IMR-90 (cell line): ENCODE data around the gene DMD. TPM values are rescaled to one million over a fixed set of nuclear protein-coding genes. Genes with fewer than 3 reads are reported as not detected.

Experiments used
- ATAC-seq: fragments of 200-7000 bp; cut with Tn5 transposase; 2 replicates; pipeline ENCODE4 v1.9.1; 2020; ENCODE audit warnings: low read depth, mild to moderate bottlenecking, moderate library complexity
- BruUV-seq: library from RNA; stranded (reverse); fragments of 400-500 nt; replicated peaks from 2 replicates; lab custom pipeline; 2021; lab: Mats Ljungman, UMichigan
- CTCF ChIA-PET: fragments of 300-600 bp; formaldehyde crosslinking; extraction: SDS; loops from one replicate; lab custom pipeline; 2021; ENCODE audit warnings: antibody characterized with exemption; lab: Yijun Ruan, JAX
- POLR2A ChIA-PET: fragments of 300-600 bp; sonication (Branson Sonifier 250); formaldehyde crosslinking; loops from one replicate; lab custom pipeline; 2022; ENCODE audit warnings: antibody characterized with exemption; ENCODE audit not compliant: unreplicated experiment; lab: Charles Lee
- DNase-seq: peaks from one replicate; pipeline ENCODE4 v3.0.0; 2013
- H2AFZ ChIP-seq: replicated peaks from 2 replicates; pipeline ENCODE3; 2013; ENCODE audit warnings: low read length, mild to moderate bottlenecking; ENCODE audit not compliant: poor library complexity
- H2AK5ac ChIP-seq: 2 replicates; pipeline ENCODE4 v1.6.1; 2013; ENCODE audit warnings: low read depth, low read length, inconsistent platforms
- H2AK9ac ChIP-seq: replicated peaks from 2 replicates; pipeline ENCODE3; 2013; ENCODE audit warnings: mild to moderate bottlenecking, low read depth, low read length, moderate library complexity; ENCODE audit not compliant: poor library complexity
- H2BK120ac ChIP-seq: 2 replicates; pipeline ENCODE4 v1.6.1; 2013; ENCODE audit warnings: low read depth, low read length, inconsistent platforms
- H2BK15ac ChIP-seq: 3 replicates; pipeline ENCODE4 v1.6.1; 2013; ENCODE audit warnings: low read depth, low read length, inconsistent platforms
- H2BK20ac ChIP-seq: 2 replicates; pipeline ENCODE4 v1.6.1; 2013; ENCODE audit warnings: low read depth, mild to moderate bottlenecking, inconsistent platforms, low read length, moderate library complexity
- H2BK5ac ChIP-seq: 2 replicates; pipeline ENCODE4 v1.6.1; 2013; ENCODE audit warnings: mild to moderate bottlenecking, low read depth, low read length, inconsistent platforms; ENCODE audit not compliant: poor library complexity, severe bottlenecking
- H3K14ac ChIP-seq: replicated peaks from 2 replicates; pipeline ENCODE4 v1.6.1; 2013; ENCODE audit warnings: low read depth, low read length, inconsistent platforms
- H3K18ac ChIP-seq: 2 replicates; pipeline ENCODE4 v1.6.1; 2013; ENCODE audit warnings: low read depth, low read length, control low read depth
- H3K23ac ChIP-seq: 2 replicates; pipeline ENCODE4 v1.6.1; 2013; ENCODE audit warnings: low read depth, low read length, inconsistent platforms
- H3K27ac ChIP-seq: 2 replicates; pipeline ENCODE4 v1.5.1; 2013; ENCODE audit warnings: mild to moderate bottlenecking, control low read depth, low read length; ENCODE audit not compliant: insufficient read depth
- H3K27me3 ChIP-seq: 2 replicates; pipeline ENCODE4 v1.6.1; 2013; ENCODE audit warnings: low read length; ENCODE audit not compliant: control insufficient read depth, insufficient read depth
- H3K36me3 ChIP-seq: 2 replicates; pipeline ENCODE4 v1.6.1; 2013; ENCODE audit warnings: low read length, mixed read lengths; ENCODE audit not compliant: control insufficient read depth, insufficient read depth
- H3K4ac ChIP-seq: 2 replicates; pipeline ENCODE4 v1.6.1; 2013; ENCODE audit warnings: low read depth, low read length, inconsistent platforms
- H3K4me1 ChIP-seq: 2 replicates; pipeline ENCODE4 v1.6.1; 2013; ENCODE audit warnings: low read length, mixed read lengths; ENCODE audit not compliant: control insufficient read depth, insufficient read depth
- H3K4me2 ChIP-seq: 2 replicates; pipeline ENCODE4 v1.6.1; 2013; ENCODE audit warnings: low read depth, mild to moderate bottlenecking, control low read depth, low read length, moderate library complexity
- H3K4me3 ChIP-seq: 2 replicates; pipeline ENCODE4 v1.5.1; 2013; ENCODE audit warnings: low read depth, mild to moderate bottlenecking, control low read depth, low read length, moderate library complexity; ENCODE audit not compliant: insufficient read depth
- H3K56ac ChIP-seq: 2 replicates; pipeline ENCODE4 v1.6.1; 2013; ENCODE audit warnings: low read length, inconsistent platforms; ENCODE audit not compliant: insufficient read depth; ENCODE audit errors: extremely low read depth
- H3K79me1 ChIP-seq, 2 experiments: 2 replicates each; pipeline ENCODE4 v1.6.1; 2013; ENCODE audit warnings: low read length in 2 of 2, inconsistent platforms in 1 of 2, low read depth in 1 of 2
- H3K9ac ChIP-seq: 2 replicates; pipeline ENCODE4 v1.6.1; 2013; ENCODE audit warnings: low read depth, low read length, control low read depth
- H3K9me1 ChIP-seq: 2 replicates; pipeline ENCODE4 v1.6.1; 2013; ENCODE audit warnings: low read length, inconsistent platforms; ENCODE audit not compliant: insufficient read depth
- H3K9me3 ChIP-seq: 2 replicates; pipeline ENCODE4 v1.6.1; 2013; ENCODE audit warnings: low read length; ENCODE audit not compliant: control insufficient read depth, insufficient read depth
- H4K20me1 ChIP-seq: 2 replicates; pipeline ENCODE4 v1.6.1; 2013; ENCODE audit warnings: low read length, inconsistent platforms; ENCODE audit not compliant: insufficient read depth
- H4K5ac ChIP-seq: 2 replicates; pipeline ENCODE4 v1.6.1; 2013; ENCODE audit warnings: mild to moderate bottlenecking, low read depth, low read length, control low read depth
- H4K8ac ChIP-seq, 2 experiments: 2 replicates each; pipeline ENCODE4 v1.6.1; 2013; ENCODE audit warnings: low read depth in 2 of 2, low read length in 2 of 2, control low read depth in 1 of 2, inconsistent platforms in 1 of 2
- H4K91ac ChIP-seq: 2 replicates; pipeline ENCODE4 v1.6.1; 2013; ENCODE audit warnings: low read depth, low read length, inconsistent platforms; ENCODE audit not compliant: insufficient read depth
- BHLHE40 ChIP-seq: fragments of 150-350 bp; IDR thresholded peaks from 2 replicates; pipeline ENCODE4 v1.6.1; 2016; ENCODE audit warnings: mild to moderate bottlenecking, low read depth, low read length
- CEBPB ChIP-seq: IDR thresholded peaks from 2 replicates; pipeline ENCODE4 v1.6.1; 2012; ENCODE audit warnings: low read depth, low read length, improper control_type of control experiment
- CHD1 ChIP-seq: IDR thresholded peaks from 2 replicates; pipeline ENCODE4 v1.6.1; 2012; ENCODE audit warnings: low read depth, low read length, improper control_type of control experiment
- FOS ChIP-seq: fragments of 150-350 bp; IDR thresholded peaks from 2 replicates; pipeline ENCODE4 v1.6.1; 2016; ENCODE audit warnings: low read depth, low read length
- MAFK ChIP-seq: IDR thresholded peaks from 2 replicates; pipeline ENCODE4 v1.6.1; 2012; ENCODE audit warnings: low read depth, low read length, improper control_type of control experiment
- MAZ ChIP-seq: IDR thresholded peaks from 2 replicates; pipeline ENCODE4 v1.6.1; 2012; ENCODE audit warnings: low read depth, mild to moderate bottlenecking, low read length, improper control_type of control experiment, moderate library complexity, borderline replicate concordance
- MXI1 ChIP-seq: IDR thresholded peaks from 2 replicates; pipeline ENCODE4 v1.6.1; 2012; ENCODE audit warnings: low read depth, mild to moderate bottlenecking, low read length, moderate library complexity, borderline replicate concordance
- NFE2L2 ChIP-seq: fragments of 150-350 bp; IDR thresholded peaks from 2 replicates; pipeline ENCODE4 v1.6.1; 2016; ENCODE audit warnings: low read depth, mild to moderate bottlenecking, low read length
- POLR2A ChIP-seq: IDR thresholded peaks from 2 replicates; pipeline ENCODE4 v1.6.1; 2012; ENCODE audit warnings: mild to moderate bottlenecking, low read depth, low read length
- RAD21 ChIP-seq: IDR thresholded peaks from 2 replicates; pipeline ENCODE4 v1.6.1; 2012; ENCODE audit warnings: low read length, improper control_type of control experiment
- RCOR1 ChIP-seq: IDR thresholded peaks from 2 replicates; pipeline ENCODE4 v1.6.1; 2012; ENCODE audit warnings: mild to moderate bottlenecking, low read length, improper control_type of control experiment; ENCODE audit not compliant: insufficient replicate concordance
- RFX5 ChIP-seq: IDR thresholded peaks from 2 replicates; pipeline ENCODE4 v1.8.0; 2012; ENCODE audit warnings: low read depth, mild to moderate bottlenecking, low read length, moderate library complexity
- SMC3 ChIP-seq: fragments of 150-350 bp; IDR thresholded peaks from 2 replicates; pipeline ENCODE4 v1.6.1; 2016; ENCODE audit warnings: low read depth, mild to moderate bottlenecking, antibody characterized with exemption, low read length, moderate library complexity
- WGBS, 2 experiments: methylation state at CpG; one replicate each; pipeline versions ENCODE4 v1.1.5 to v1.1.7; 2013; ENCODE audit warnings: missing lambda C conversion rate in 2 of 2; ENCODE audit not compliant: insufficient read length in 1 of 2; ENCODE audit errors: extremely low coverage in 2 of 2; 5-methylcytosine and 5-hydroxymethylcytosine counted together
- dilution Hi-C: fragments of 300-500 bp; cut with HindIII; formaldehyde crosslinking; loops from one replicate; pipeline ENCODE4 v1.14.3; 2018; ENCODE audit warnings: low sequenced_read_pairs; ENCODE audit not compliant: unreplicated experiment
- in situ Hi-C: fragments of 300-500 bp; cut with MboI; formaldehyde crosslinking; loops from 3 replicates; pipeline ENCODE4 v1.14.3; 2019; ENCODE audit warnings: low sequenced_read_pairs, inconsistent platforms, mixed read lengths
- intact Hi-C: fragments of 100-400 bp; cut with micrococcal nuclease; formaldehyde crosslinking; loops from 2 replicates; pipeline ENCODE4 v1.10.0; 2022
- polyA plus RNA-seq, 3 experiments: library from polyadenylated mRNA; depleted of rRNA; stranded (reverse); fragments of >200 nt; gene quantifications; 2 replicates each; pipeline ENCODE4 v1.2.3, GENCODE V29; 2012; ENCODE audit warnings: low replicate concordance in 1 of 3
- total RNA-seq: library from RNA; depleted of rRNA; stranded (reverse); fragments of >200 nt; gene quantifications from 2 replicates; pipeline ENCODE4 v1.2.3, GENCODE V29; 2012
- TF ChIP-seq, protein P1 (sequence below): fragments of 150-350 bp; IDR thresholded peaks from 2 replicates; pipeline ENCODE4 v1.6.1; 2017; ENCODE audit warnings: mild to moderate bottlenecking, antibody characterized with exemption, low read length, low read depth
- TF ChIP-seq, protein P2 (sequence below): conservative IDR thresholded peaks from 2 replicates; pipeline ENCODE4 v1.5.1; 2012; ENCODE audit warnings: mild to moderate bottlenecking, low read depth, low read length, improper control_type of control experiment
- TF ChIP-seq, protein P3 (sequence below): fragments of 150-350 bp; IDR thresholded peaks from 2 replicates; pipeline ENCODE4 v1.6.1; 2016; ENCODE audit warnings: low read depth, mild to moderate bottlenecking, low read length, moderate library complexity, borderline replicate concordance

DMD gene
- total and polyA plus RNA-seq, 2 of the 4 experiments (the other 2 are of a cell fraction): 6.6 to 11.8 TPM

DNA sequence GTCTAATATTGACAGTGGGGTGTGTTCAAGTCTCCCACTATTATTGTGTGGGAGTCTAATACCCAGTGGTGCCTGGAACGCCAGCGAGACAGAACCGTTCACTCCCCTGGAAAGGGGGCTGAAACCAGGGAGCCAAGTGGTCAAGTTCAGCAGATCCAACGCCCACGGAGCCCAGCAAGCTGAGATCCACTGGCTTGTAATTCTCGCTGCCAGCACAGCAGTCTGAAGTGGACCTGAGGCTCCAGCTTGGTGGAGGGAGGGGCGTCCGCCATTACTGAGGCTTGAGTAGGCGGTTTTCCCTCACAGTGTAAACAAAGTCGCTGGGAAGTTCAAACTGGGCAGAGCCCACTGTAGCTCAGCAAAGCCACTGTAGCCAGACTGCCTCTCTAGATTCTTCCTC lies 407.3 kb downstream of the DMD start:
- no peak overlapping the region for H3K14ac ChIP-seq
- ATAC-seq (no peak), DNase-seq (no peak)
- H3K56ac ChIP-seq: no peak overlapping the region
- H3K4me2 ChIP-seq: no peak overlapping the region
- no peak overlapping the region for H2AFZ ChIP-seq
- TF ChIP-seq NFE2L2 (no peak), MAZ (no peak), CEBPB (no peak), RCOR1 (no peak), FOS (no peak), POLR2A (no peak), MXI1 (no peak), CHD1 (no peak), MAFK (no peak), RAD21 (no peak), SMC3 (no peak), RFX5 (no peak), BHLHE40 (no peak)
- TF ChIP-seq, protein P1, sequence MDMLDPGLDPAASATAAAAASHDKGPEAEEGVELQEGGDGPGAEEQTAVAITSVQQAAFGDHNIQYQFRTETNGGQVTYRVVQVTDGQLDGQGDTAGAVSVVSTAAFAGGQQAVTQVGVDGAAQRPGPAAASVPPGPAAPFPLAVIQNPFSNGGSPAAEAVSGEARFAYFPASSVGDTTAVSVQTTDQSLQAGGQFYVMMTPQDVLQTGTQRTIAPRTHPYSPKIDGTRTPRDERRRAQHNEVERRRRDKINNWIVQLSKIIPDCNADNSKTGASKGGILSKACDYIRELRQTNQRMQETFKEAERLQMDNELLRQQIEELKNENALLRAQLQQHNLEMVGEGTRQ: no peak
- TF ChIP-seq, protein P2, sequence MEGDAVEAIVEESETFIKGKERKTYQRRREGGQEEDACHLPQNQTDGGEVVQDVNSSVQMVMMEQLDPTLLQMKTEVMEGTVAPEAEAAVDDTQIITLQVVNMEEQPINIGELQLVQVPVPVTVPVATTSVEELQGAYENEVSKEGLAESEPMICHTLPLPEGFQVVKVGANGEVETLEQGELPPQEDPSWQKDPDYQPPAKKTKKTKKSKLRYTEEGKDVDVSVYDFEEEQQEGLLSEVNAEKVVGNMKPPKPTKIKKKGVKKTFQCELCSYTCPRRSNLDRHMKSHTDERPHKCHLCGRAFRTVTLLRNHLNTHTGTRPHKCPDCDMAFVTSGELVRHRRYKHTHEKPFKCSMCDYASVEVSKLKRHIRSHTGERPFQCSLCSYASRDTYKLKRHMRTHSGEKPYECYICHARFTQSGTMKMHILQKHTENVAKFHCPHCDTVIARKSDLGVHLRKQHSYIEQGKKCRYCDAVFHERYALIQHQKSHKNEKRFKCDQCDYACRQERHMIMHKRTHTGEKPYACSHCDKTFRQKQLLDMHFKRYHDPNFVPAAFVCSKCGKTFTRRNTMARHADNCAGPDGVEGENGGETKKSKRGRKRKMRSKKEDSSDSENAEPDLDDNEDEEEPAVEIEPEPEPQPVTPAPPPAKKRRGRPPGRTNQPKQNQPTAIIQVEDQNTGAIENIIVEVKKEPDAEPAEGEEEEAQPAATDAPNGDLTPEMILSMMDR: no peak
- TF ChIP-seq, protein P3, sequence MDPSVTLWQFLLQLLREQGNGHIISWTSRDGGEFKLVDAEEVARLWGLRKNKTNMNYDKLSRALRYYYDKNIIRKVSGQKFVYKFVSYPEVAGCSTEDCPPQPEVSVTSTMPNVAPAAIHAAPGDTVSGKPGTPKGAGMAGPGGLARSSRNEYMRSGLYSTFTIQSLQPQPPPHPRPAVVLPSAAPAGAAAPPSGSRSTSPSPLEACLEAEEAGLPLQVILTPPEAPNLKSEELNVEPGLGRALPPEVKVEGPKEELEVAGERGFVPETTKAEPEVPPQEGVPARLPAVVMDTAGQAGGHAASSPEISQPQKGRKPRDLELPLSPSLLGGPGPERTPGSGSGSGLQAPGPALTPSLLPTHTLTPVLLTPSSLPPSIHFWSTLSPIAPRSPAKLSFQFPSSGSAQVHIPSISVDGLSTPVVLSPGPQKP: no peak
- H2BK20ac ChIP-seq: no peak overlapping the region
- H3K36me3 ChIP-seq: no peaks in the 10 kb centered on the region
- ChIA-PET CTCF (no interaction called here), POLR2A (no interaction called here)
- H2BK5ac ChIP-seq: no peak overlapping the region
- H2BK15ac ChIP-seq: no peak overlapping the region
- 0 out of 2 replicates have a peak, but pooled peaks cover 2% of the 10 kb centered on the region for H3K9me3 ChIP-seq
- no peak overlapping the region for H3K9ac ChIP-seq
- H3K27me3 ChIP-seq: no peaks in the 10 kb centered on the region
- no peak overlapping the region for H2AK9ac ChIP-seq
- 100% methylated on average over 2 of the region's 10 CpGs; no CpG with 5 or more reads in 1 of the 2 experiments for WGBS, 2 experiments
- H4K91ac ChIP-seq: no peak overlapping the region
- dilution Hi-C loops (no loop called here), in situ Hi-C loops (no loop called here), intact Hi-C loops (no loop called here)
- no peak overlapping the region for H4K8ac ChIP-seq
- H4K5ac ChIP-seq: no peak overlapping the region
- H3K4me1 ChIP-seq: no peaks in the 10 kb centered on the region
- no peak overlapping the region for H2BK120ac ChIP-seq
- BruUV-seq: no TSS peak
- no peak overlapping the region for H3K4me3 ChIP-seq
- H3K23ac ChIP-seq: no peak overlapping the region
- no peak overlapping the region for H3K27ac ChIP-seq
- no peaks in the 10 kb centered on the region for H3K9me1 ChIP-seq
- no peaks in the 10 kb centered on the region for H3K79me1 ChIP-seq
- no peaks in the 10 kb centered on the region for H4K20me1 ChIP-seq
- no peak overlapping the region for H2AK5ac ChIP-seq
- no peak overlapping the region for H3K4ac ChIP-seq
- no peak overlapping the region for H3K18ac ChIP-seq
